OCI-LY1 (cell line): ENCODE measurements around the gene SYF2.

Experiments used
- CTCF ChIP-seq: fragments of 200-600 bp; sonication (generic), shearing (Covaris generic); IDR thresholded peaks from 2 replicates; pipeline ENCODE4 v1.5.1; 2017; ENCODE audit warnings: mild to moderate bottlenecking, antibody characterized with exemption, low read length, moderate library complexity, mixed read lengths
- EZH2 ChIP-seq: fragments of 200-600 bp; sonication (generic), shearing (Covaris generic); IDR thresholded peaks from 2 replicates; pipeline ENCODE4 v1.8.0; 2017; ENCODE audit warnings: borderline replicate concordance, mixed run types, mild to moderate bottlenecking, antibody characterized with exemption, low read length, moderate library complexity, mixed read lengths

GRCh38 chr1:25194572-25195020, 37.7 kb downstream of the SYF2 start:
- no peak for TF ChIP-seq CTCF
- no peak for TF ChIP-seq EZH2
